LNCaP clone FGC (cell line): ENCODE data around the gene ABCC5.

Experiments used
- DNase-seq: peaks from one replicate; pipeline ENCODE4 v3.0.0-alpha.2; 2011; ENCODE audit warnings: low read depth
- H3K4me3 ChIP-seq: 2 replicates; pipeline ENCODE4 v1.5.1; 2011; ENCODE audit warnings: mild to moderate bottlenecking, low read depth, low read length, control low read depth
- CTCF ChIP-seq: IDR thresholded peaks from 2 replicates; pipeline ENCODE4 v1.5.1; 2012; ENCODE audit warnings: mild to moderate bottlenecking; ENCODE audit not compliant: control insufficient read depth, insufficient read depth; ENCODE audit errors: extremely low read depth

The ABCC5 gene

GRCh38 chr3:183913580-183913920 lies 104.1 kb downstream of the ABCC5 start:
- DNase-seq = no peak
- TF ChIP-seq CTCF = no peak
- H3K4me3 ChIP-seq = no peak overlapping the region

GRCh38 chr3:183912895-183913579 lies 104.6 kb downstream of the ABCC5 start:
- no peak for DNase-seq

GRCh38 chr3:183911763-183912506 lies 105.7 kb downstream of the ABCC5 start:
- no peak overlapping the region for H3K4me3 ChIP-seq
- peak; percentile 71 for DNase-seq
- no peak for TF ChIP-seq CTCF

More at GRCh38 chr3:183912895-183913579, 104.6 kb downstream of the ABCC5 start:
- TF ChIP-seq CTCF = no peak
- H3K4me3 ChIP-seq = no peak overlapping the region

GRCh38 chr3:183911087-183911486 lies 106.6 kb downstream of the ABCC5 start:
- DNase-seq = no peak
- no peak overlapping the region for H3K4me3 ChIP-seq
- no peak for TF ChIP-seq CTCF

GRCh38 chr3:183909030-183909600 lies 108.6 kb downstream of the ABCC5 start:
- no peak for DNase-seq
- no peak overlapping the region for H3K4me3 ChIP-seq
- no peak for TF ChIP-seq CTCF

- TF ChIP-seq CTCF = no peak
- no peak for DNase-seq
- H3K4me3 ChIP-seq = no peak overlapping the region
These were observed 109.8 kb downstream of the ABCC5 start for GRCh38 chr3:183907911-183908331.
